SK-N-SH treated with all-trans-retinoic acid at 6 μM for 48 hours (cell line): ENCODE data around the gene MPP3.

Experiments used
- ATAC-seq: fragments of 200-7000 bp; cut with Tn5 transposase; 3 replicates; pipeline ENCODE4 v1.9.1; 2020; ENCODE audit warnings: mild to moderate bottlenecking, moderate library complexity
- ARNTL ChIP-seq: fragments of 450-650 bp; formaldehyde crosslinking; IDR thresholded peaks from 2 replicates; pipeline ENCODE4 v1.5.0; 2020; ENCODE audit warnings: low read depth, mild to moderate bottlenecking, moderate library complexity, borderline replicate concordance
- BACH2 ChIP-seq: fragments of 250-450 bp; sonication (Bioruptor Pico); IDR thresholded peaks from 2 replicates; pipeline ENCODE4 v1.9.0; 2021; ENCODE audit warnings: mild to moderate bottlenecking, borderline replicate concordance
- CREB5 ChIP-seq: fragments of 250-450 bp; sonication (Bioruptor Pico); IDR thresholded peaks from 2 replicates; pipeline ENCODE4 v1.5.1; 2020; ENCODE audit warnings: low read depth, mild to moderate bottlenecking, moderate library complexity
- CSDC2 ChIP-seq: fragments of 250-450 bp; sonication (Bioruptor Pico); IDR thresholded peaks from 2 replicates; pipeline ENCODE4 v1.5.0; 2020; ENCODE audit warnings: mild to moderate bottlenecking, moderate library complexity
- CSRNP3 ChIP-seq: fragments of 250-450 bp; sonication (Bioruptor Pico); IDR thresholded peaks from 2 replicates; pipeline ENCODE4 v1.5.1; 2021; ENCODE audit warnings: mild to moderate bottlenecking, moderate library complexity
- ESRRG ChIP-seq: fragments of 250-450 bp; sonication (Bioruptor Pico); IDR thresholded peaks from 2 replicates; pipeline ENCODE4 v1.6.1; 2021; ENCODE audit warnings: mild to moderate bottlenecking
- GLIS3 ChIP-seq: fragments of 250-450 bp; sonication (Bioruptor Pico); IDR thresholded peaks from 2 replicates; pipeline ENCODE4 v1.5.0; 2020; ENCODE audit warnings: mild to moderate bottlenecking, moderate library complexity
- OSR1 ChIP-seq: fragments of 250-450 bp; sonication (Bioruptor Pico); IDR thresholded peaks from 2 replicates; pipeline ENCODE4 v1.8.0; 2022; ENCODE audit warnings: moderate library complexity, mild to moderate bottlenecking, inconsistent platforms
- PATZ1 ChIP-seq: fragments of 250-450 bp; sonication (Bioruptor Pico); IDR thresholded peaks from 2 replicates; pipeline ENCODE4 v1.8.0; 2020; ENCODE audit warnings: mild to moderate bottlenecking, moderate library complexity, borderline replicate concordance
- POU6F1 ChIP-seq: fragments of 250-450 bp; sonication (Bioruptor Pico); IDR thresholded peaks from 2 replicates; pipeline ENCODE4 v1.8.0; 2021; ENCODE audit warnings: low read depth, mild to moderate bottlenecking, moderate library complexity, borderline replicate concordance
- PPARA ChIP-seq: fragments of 250-450 bp; sonication (Bioruptor Pico); IDR thresholded peaks from 2 replicates; pipeline ENCODE4 v1.5.0; 2020; ENCODE audit warnings: mild to moderate bottlenecking, borderline replicate concordance
- RARB ChIP-seq: fragments of 250-450 bp; sonication (Bioruptor Pico); IDR thresholded peaks from 2 replicates; pipeline ENCODE4 v1.8.0; 2021; ENCODE audit warnings: mild to moderate bottlenecking, moderate library complexity
- SNAI2 ChIP-seq: fragments of 250-450 bp; sonication (Bioruptor Pico); IDR thresholded peaks from 2 replicates; pipeline ENCODE4 v1.5.0; 2020; ENCODE audit warnings: mild to moderate bottlenecking, moderate library complexity
- TOX ChIP-seq: fragments of 250-450 bp; sonication (Bioruptor Pico); IDR thresholded peaks from 2 replicates; pipeline ENCODE4 v1.8.0; 2021; ENCODE audit warnings: mild to moderate bottlenecking, moderate library complexity, borderline replicate concordance
- TSHZ2 ChIP-seq: fragments of 250-450 bp; sonication (Bioruptor Pico); IDR thresholded peaks from 2 replicates; pipeline ENCODE4 v1.5.0; 2020; ENCODE audit warnings: mild to moderate bottlenecking, moderate library complexity
- ZC3H10 ChIP-seq: fragments of 250-450 bp; sonication (Bioruptor Pico); IDR thresholded peaks from 2 replicates; pipeline ENCODE4 v1.5.1; 2021; ENCODE audit warnings: mild to moderate bottlenecking, moderate library complexity
- ZFP3 ChIP-seq: fragments of 250-450 bp; sonication (Bioruptor Pico); IDR thresholded peaks from 2 replicates; pipeline ENCODE4 v1.5.0; 2020; ENCODE audit warnings: mild to moderate bottlenecking, moderate library complexity
- ZFP30 ChIP-seq: fragments of 450-650 bp; formaldehyde crosslinking; IDR thresholded peaks from 2 replicates; pipeline ENCODE4 v1.5.0; 2022; ENCODE audit warnings: mild to moderate bottlenecking, moderate library complexity
- ZNF565 ChIP-seq: fragments of 450-650 bp; formaldehyde crosslinking; conservative IDR thresholded peaks from 2 replicates; pipeline ENCODE4 v1.5.0; 2020; ENCODE audit warnings: low read depth, mild to moderate bottlenecking, moderate library complexity
- ZNF8 ChIP-seq: fragments of 450-650 bp; formaldehyde crosslinking; IDR thresholded peaks from 2 replicates; pipeline ENCODE4 v1.5.0; 2020; ENCODE audit warnings: mild to moderate bottlenecking, moderate library complexity

MPP3 gene

GRCh38 chr17:43877451-43878155 is 44.7 kb upstream of the MPP3 start:
- TF ChIP-seq ZFP3 (no peak), POU6F1 (CRISPR knock-in tag) (no peak), ZNF565 (CRISPR knock-in tag) (no peak), TSHZ2 (CRISPR knock-in tag) (no peak), TOX (no peak), ZFP30 (no peak), RARB (no peak), ESRRG (CRISPR knock-in tag) (no peak), SNAI2 (CRISPR knock-in tag) (no peak)
- ATAC-seq, result no peak

- TF ChIP-seq ARNTL (no peak), POU6F1 (CRISPR knock-in tag) (no peak), GLIS3 (no peak), ZFP30 (no peak), SNAI2 (CRISPR knock-in tag) (no peak), ESRRG (CRISPR knock-in tag) (no peak), OSR1 (CRISPR knock-in tag) (no peak), TOX (no peak), ZNF8 (no peak), RARB (no peak), BACH2 (CRISPR knock-in tag) (no peak), CSRNP3 (CRISPR knock-in tag) (no peak), CREB5 (no peak), PATZ1 (no peak), CSDC2 (CRISPR knock-in tag) (no peak), PPARA (no peak), ZC3H10 (CRISPR knock-in tag) (no peak), TSHZ2 (CRISPR knock-in tag) (no peak)
- TF ChIP-seq, all 23 proteins: peak for 0
- no peak for ATAC-seq
These were observed 44.1 kb upstream of the MPP3 start for GRCh38 chr17:43877031-43877430.
